Cardiac atrium fibroblast (primary cell): ENCODE data around the gene SLC46A2. TPM values are rescaled to one million over a fixed set of nuclear protein-coding genes. Genes with fewer than 3 reads are reported as not detected.

Experiments used
- total RNA-seq: library from RNA; depleted of rRNA; stranded (reverse); fragments of >200 nt; gene quantifications from 2 replicates; pipeline ENCODE4 v1.2.3, GENCODE V29; 2015

Gene SLC46A2, protein sequence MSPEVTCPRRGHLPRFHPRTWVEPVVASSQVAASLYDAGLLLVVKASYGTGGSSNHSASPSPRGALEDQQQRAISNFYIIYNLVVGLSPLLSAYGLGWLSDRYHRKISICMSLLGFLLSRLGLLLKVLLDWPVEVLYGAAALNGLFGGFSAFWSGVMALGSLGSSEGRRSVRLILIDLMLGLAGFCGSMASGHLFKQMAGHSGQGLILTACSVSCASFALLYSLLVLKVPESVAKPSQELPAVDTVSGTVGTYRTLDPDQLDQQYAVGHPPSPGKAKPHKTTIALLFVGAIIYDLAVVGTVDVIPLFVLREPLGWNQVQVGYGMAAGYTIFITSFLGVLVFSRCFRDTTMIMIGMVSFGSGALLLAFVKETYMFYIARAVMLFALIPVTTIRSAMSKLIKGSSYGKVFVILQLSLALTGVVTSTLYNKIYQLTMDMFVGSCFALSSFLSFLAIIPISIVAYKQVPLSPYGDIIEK
- total RNA-seq: not detected in 2 replicates

DNA sequence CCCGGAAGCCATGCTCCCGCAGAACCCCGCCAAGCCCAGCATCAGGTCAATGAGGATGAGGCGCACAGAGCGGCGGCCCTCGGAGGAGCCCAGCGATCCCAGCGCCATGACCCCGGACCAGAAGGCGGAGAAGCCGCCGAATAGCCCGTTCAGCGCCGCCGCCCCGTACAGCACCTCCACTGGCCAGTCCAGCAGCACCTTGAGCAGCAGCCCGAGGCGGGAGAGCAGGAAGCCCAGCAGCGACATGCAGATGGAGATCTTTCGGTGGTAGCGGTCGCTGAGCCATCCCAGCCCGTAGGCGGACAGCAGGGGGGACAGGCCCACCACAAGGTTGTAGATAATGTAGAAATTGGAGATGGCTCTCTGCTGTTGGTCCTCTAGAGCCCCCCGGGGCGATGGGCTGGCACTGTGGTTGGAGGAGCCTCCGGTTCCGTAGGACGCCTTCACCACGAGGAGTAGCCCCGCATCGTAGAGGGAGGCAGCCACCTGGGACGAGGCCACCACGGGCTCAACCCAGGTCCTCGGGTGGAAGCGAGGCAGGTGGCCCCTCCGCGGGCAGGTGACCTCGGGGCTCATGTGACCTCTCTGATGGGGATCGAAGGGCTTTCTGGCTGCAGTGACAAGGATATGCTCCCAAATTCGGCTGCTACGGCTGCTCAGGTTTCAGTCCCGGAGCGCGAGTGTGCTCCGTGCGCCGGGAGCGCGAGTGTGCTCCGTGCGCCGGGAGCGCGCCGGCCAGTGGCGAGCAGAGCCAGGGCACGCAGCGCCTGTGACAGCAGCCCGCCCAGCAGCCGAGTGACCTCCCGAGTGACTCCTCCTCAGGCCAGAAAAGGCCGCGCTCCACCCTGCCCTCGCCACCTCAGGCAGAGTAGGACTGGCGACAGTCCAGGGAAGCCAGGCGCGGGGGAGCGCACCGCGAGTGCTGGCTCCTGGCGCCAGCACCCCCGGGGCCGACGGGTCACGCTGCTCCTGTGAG is at the start of gene SLC46A2:
SLC46A2 (minus strand) TSS at position 771 of the 976 bp plus-strand sequence; CDS start at position 576, 195 bp downstream.

Other genes with a start within 250 kb of the SLC46A2 start
- 11.4 and 15.1 TPM in 2 replicates for gene INIP, start 172.8 kb downstream of the SLC46A2 start, total RNA-seq
- gene SNX30, start 140.1 kb downstream of the SLC46A2 start, total RNA-seq: 5.4 and 9.4 TPM in 2 replicates
- 1.8 and 2.0 TPM in 2 replicates for gene ZNF883, start 121.3 kb upstream of the SLC46A2 start, total RNA-seq
- gene ZFP37, start 165.8 kb upstream of the SLC46A2 start, total RNA-seq: 0.36 and 1.1 TPM in 2 replicates